Measurements from ENCODE around the gene CYTH1.

The CYTH1 gene

GRCh38 chr17:78723957-78724356 is 58.1 kb downstream of the CYTH1 start:
- POLR2A ChIA-PET = interaction anchor here (1.0 kb wide), 1 partner anchor 13 kb away, joined by 3 read pairs; no protein-coding TSS in a partner anchor
- Histone ChIP-seq H3K4me3 (ENCODE audit: low read depth, low read length) (no peak overlapping the region), H3K36me3 (ENCODE audit: control insufficient read depth in 2 of 2, insufficient read depth in 1 of 2, low read length in 2 of 2) (no peaks in the 10 kb centered on the region), H3K4me1 (ENCODE audit: control insufficient read depth, insufficient read depth, low read length) (peaks cover 35% of the 10 kb centered on the region), H3K27ac (ENCODE audit: extremely low read depth, low read depth, low read length) (no peak overlapping the region), H3K9me3 (ENCODE audit: control insufficient read depth, insufficient read depth, low read depth, low read length) (no peaks in the 10 kb centered on the region)
- TF ChIP-seq FEZF1 (tag by site-specific recombination; IDR thresholded peaks at IDR 0.05) (no peak), ZNF704 (tag by site-specific recombination; IDR thresholded peaks at IDR 0.05) (no peak), ZNF280D (tag by site-specific recombination; IDR thresholded peaks at IDR 0.05) (no peak), ZNF621 (tag by site-specific recombination; IDR thresholded peaks at IDR 0.05) (no peak), ZNF639 (tag by site-specific recombination; IDR thresholded peaks at IDR 0.05) (no peak), ZNF571 (tag by site-specific recombination; IDR thresholded peaks at IDR 0.05) (no peak), ZBTB44 (tag by site-specific recombination; IDR thresholded peaks at IDR 0.05) (no peak), ZNF174 (tag by site-specific recombination; IDR thresholded peaks at IDR 0.05) (no peak), ZNF629 (tag by site-specific recombination; IDR thresholded peaks at IDR 0.05) (no peak), ZNF433 (tag by site-specific recombination; IDR thresholded peaks at IDR 0.05; ENCODE audit: low read depth) (no peak), ZNF23 (tag by site-specific recombination; IDR thresholded peaks at IDR 0.05; ENCODE audit: borderline replicate concordance) (no peak), ZNF423 (tag by site-specific recombination; IDR thresholded peaks at IDR 0.05) (no peak), KLF9 (tag by site-specific recombination; IDR thresholded peaks at IDR 0.05; ENCODE audit: low read depth) (no peak), ZNF514 (tag by site-specific recombination; IDR thresholded peaks at IDR 0.05) (no peak)
- CTCF ChIA-PET = interaction anchor here (1.3 kb wide), 1 partner anchor 22 kb away, joined by 4 read pairs; no protein-coding TSS in a partner anchor

GRCh38 chr17:78723001-78723796 is 58.9 kb downstream of the CYTH1 start:
- Histone ChIP-seq H3K36me3 (ENCODE audit: control insufficient read depth in 2 of 2, insufficient read depth in 1 of 2, low read length in 2 of 2) (no peaks in the 10 kb centered on the region), H3K27ac (ENCODE audit: extremely low read depth, low read depth, low read length) (no peak overlapping the region), H3K4me3 (ENCODE audit: low read depth, low read length) (no peak overlapping the region), H3K9me3 (ENCODE audit: control insufficient read depth, insufficient read depth, low read depth, low read length) (no peaks in the 10 kb centered on the region), H3K4me1 (ENCODE audit: control insufficient read depth, insufficient read depth, low read length) (peaks cover 42% of the 10 kb centered on the region)
- CTCF ChIA-PET = interaction anchor here (1.1 to 2.7 kb wide), 4 partner anchors 9 to 23 kb away, joined by 3 to 9 read pairs (median 4); no protein-coding TSS in a partner anchor
- POLR2A ChIA-PET = no interaction called here
- TF ChIP-seq MEIS1 (CRISPR knock-in tag; IDR thresholded peaks at IDR 0.05; ENCODE audit: borderline replicate concordance) (no peak), ZNF398 (tag by site-specific recombination; IDR thresholded peaks at IDR 0.05) (peak; percentile 41; the same call in 1 of the 2 replicates), GLIS2 (tag by site-specific recombination; IDR thresholded peaks at IDR 0.05) (peak; percentile 73), ZNF600 (tag by site-specific recombination; IDR thresholded peaks at IDR 0.05) (peak; percentile 94), ZNF530 (tag by site-specific recombination; IDR thresholded peaks at IDR 0.05; ENCODE audit: low read depth) (no peak), ZNF660 (tag by site-specific recombination; IDR thresholded peaks at IDR 0.05) (no peak), ZNF121 (tag by site-specific recombination; IDR thresholded peaks at IDR 0.05) (no peak)

Data from HEK293 (cell line).